ENCODE measurements around the gene AZIN2.

AZIN2 gene

DNA sequence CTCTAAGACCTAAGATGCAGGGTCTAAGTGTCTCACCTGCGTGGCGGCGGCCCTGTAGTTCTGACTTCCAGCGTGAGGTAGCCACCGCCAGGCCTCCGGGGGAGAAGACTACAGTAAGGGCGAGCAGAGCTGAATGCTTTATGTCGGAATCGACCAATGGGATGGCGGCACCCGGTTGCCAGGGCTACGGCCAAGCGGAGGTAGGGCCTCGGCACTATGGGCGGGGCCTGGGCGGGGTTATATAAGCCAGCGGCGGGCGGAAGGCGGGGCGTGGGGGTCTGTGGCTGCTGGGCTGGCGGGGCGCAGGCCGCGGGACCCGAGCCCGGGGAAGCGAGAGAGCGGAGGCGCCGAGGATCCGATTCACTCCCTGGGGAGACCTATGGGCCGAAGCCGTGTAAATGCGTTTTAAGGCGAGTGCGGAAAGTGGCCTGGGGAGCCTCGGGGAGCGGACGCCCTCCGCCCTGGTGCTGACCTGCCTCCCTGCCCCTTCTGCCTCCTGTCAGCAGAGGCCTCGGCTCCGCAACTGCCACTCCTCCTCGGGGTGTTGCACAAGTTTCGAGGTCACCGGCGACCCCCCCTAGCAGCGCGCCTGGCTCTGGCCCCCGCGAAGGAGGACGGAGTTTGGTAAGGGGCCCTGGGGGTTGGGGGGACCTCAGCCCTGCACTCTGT, at the start of gene AZIN2:
AZIN2 (plus strand) TSS at position 269 of the 669 bp plus-strand sequence. CDS start 1,097 bp downstream, outside the sequence.
- no peaks in the 10 kb centered on the region for H3K27me3 ChIP-seq (ENCODE audit: low read depth, low read length)
- H3K9me3 ChIP-seq (ENCODE audit: control insufficient read depth in 1 of 2, low read length in 2 of 2), result no peaks in the 10 kb centered on the region
- H3K4me3 ChIP-seq (ENCODE audit: low read depth in 1 of 2, low read length in 2 of 2), result peak within 1 kb of the TSS; percentile 74 to 77
- H3K4me1 ChIP-seq (ENCODE audit: control insufficient read depth in 1 of 2, insufficient read depth in 2 of 2, low read length in 2 of 2), result peaks cover 0 to 18% of the 10 kb centered on the region in 2 donors
- H3K36me3 ChIP-seq (ENCODE audit: control insufficient read depth in 1 of 2, insufficient read depth in 2 of 2, low read length in 2 of 2), result no peaks in the 10 kb centered on the region
- H3K27ac ChIP-seq (ENCODE audit: low read length), result no peak within 1 kb of the TSS

DNA sequence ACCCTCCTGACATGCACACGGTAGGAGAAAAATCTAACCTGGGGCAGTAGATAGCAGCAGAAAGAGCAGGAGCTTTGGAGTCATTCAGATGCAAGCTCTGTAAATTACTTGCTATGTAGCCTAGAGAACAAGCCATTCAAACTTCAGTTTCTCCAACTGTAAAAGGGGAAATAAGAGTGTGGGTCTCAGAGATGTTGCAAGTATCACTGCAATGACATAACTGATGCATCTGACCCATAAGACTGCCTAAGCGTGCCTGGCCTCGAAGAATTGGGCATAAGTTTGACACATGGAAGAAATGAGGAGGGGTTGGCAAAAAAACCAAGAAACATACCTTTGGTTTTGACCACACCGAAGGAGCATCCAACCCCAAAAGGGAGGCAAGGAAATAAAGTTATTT, 49.4 kb upstream of the AZIN2 start:
- Histone ChIP-seq H3K9me3 (ENCODE audit: control insufficient read depth in 1 of 2, low read length in 2 of 2) (no peaks in the 10 kb centered on the region), H3K36me3 (ENCODE audit: control insufficient read depth in 1 of 2, insufficient read depth in 2 of 2, low read length in 2 of 2) (peaks cover 0 to 10% of the 10 kb centered on the region in 2 donors), H3K4me3 (ENCODE audit: low read depth in 1 of 2, low read length in 2 of 2) (no peak overlapping the region), H3K27ac (ENCODE audit: low read length) (no peak overlapping the region), H3K27me3 (ENCODE audit: low read depth, low read length) (no peaks in the 10 kb centered on the region), H3K4me1 (ENCODE audit: control insufficient read depth in 1 of 2, insufficient read depth in 2 of 2, low read length in 2 of 2) (peaks cover 6 to 35% of the 10 kb centered on the region in 2 donors)

DNA sequence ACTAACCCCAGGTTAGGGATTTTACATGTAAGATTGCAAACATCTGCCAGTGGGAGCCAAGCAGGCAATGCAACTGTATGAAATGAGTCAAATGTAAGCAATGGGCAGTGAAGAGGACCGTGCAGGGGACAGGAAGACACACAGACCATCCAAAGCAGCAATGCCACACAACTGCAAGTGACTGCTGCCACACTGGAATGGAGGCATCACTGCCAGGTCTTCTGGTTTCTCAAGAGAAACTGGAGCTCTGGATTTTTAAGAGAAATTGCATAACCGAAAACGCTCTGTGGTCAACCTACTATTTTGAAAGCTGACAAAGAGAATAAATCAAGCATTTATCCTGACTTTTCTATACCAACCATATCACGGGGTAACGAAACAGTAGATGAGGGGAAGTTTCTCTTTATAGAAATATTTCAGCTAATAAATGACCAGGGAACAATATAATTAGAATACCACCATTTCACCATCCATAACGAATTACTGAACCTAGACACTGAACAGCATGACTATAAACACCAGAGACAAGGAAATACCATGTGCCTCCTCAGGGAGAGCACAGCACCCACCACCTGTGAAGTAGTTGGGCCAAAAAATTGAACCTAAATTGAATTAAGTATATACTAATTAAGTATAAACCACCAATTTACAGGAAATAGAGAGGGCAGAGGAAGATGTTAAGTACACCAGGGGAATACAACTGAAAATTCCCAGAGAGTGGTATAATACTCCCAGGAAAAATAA, 48.7 kb upstream of the AZIN2 start:
- peaks cover 0 to 10% of the 10 kb centered on the region in 2 donors for H3K36me3 ChIP-seq (ENCODE audit: control insufficient read depth in 1 of 2, insufficient read depth in 2 of 2, low read length in 2 of 2)
- no peak overlapping the region for H3K4me3 ChIP-seq (ENCODE audit: low read depth in 1 of 2, low read length in 2 of 2)
- no peaks in the 10 kb centered on the region for H3K27me3 ChIP-seq (ENCODE audit: low read depth, low read length)
- H3K27ac ChIP-seq (ENCODE audit: low read length), result no peak overlapping the region
- peaks cover 6 to 35% of the 10 kb centered on the region in 2 donors for H3K4me1 ChIP-seq (ENCODE audit: control insufficient read depth in 1 of 2, insufficient read depth in 2 of 2, low read length in 2 of 2)
- no peaks in the 10 kb centered on the region for H3K9me3 ChIP-seq (ENCODE audit: control insufficient read depth in 1 of 2, low read length in 2 of 2)

DNA sequence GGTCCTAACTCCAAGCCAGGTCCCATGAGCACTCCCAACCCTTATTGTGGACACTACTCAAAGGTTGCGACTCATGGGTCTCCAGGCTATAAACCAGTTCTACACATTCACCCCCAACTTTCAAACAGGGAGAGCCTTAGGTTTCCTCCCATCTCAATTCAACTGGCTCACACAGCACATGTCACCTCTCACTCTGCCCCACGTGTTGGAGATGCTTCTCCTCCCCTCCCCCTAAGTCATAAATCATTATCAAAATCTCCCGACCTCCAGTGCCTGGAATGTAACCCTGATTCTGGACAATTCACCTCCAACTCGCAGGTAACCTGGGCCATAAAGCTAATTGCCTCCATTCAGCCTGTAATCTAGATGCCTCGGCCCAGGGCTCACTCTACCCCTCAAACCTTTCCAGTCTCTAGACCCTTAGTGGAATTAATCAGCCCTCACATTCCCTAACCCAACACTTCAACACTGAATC, 44.9 kb upstream of the AZIN2 start:
- Histone ChIP-seq H3K36me3 (ENCODE audit: control insufficient read depth in 1 of 2, insufficient read depth in 2 of 2, low read length in 2 of 2) (peaks cover 0 to 2% of the 10 kb centered on the region in 2 donors), H3K27me3 (ENCODE audit: low read depth, low read length) (no peaks in the 10 kb centered on the region), H3K9me3 (ENCODE audit: control insufficient read depth in 1 of 2, low read length in 2 of 2) (no peaks in the 10 kb centered on the region), H3K4me1 (ENCODE audit: control insufficient read depth in 1 of 2, insufficient read depth in 2 of 2, low read length in 2 of 2) (peaks cover 6 to 35% of the 10 kb centered on the region in 2 donors), H3K4me3 (ENCODE audit: low read depth in 1 of 2, low read length in 2 of 2) (peak overlapping the region; percentile 84 to 93), H3K27ac (ENCODE audit: low read length) (peak overlapping the region; percentile 91)

DNA sequence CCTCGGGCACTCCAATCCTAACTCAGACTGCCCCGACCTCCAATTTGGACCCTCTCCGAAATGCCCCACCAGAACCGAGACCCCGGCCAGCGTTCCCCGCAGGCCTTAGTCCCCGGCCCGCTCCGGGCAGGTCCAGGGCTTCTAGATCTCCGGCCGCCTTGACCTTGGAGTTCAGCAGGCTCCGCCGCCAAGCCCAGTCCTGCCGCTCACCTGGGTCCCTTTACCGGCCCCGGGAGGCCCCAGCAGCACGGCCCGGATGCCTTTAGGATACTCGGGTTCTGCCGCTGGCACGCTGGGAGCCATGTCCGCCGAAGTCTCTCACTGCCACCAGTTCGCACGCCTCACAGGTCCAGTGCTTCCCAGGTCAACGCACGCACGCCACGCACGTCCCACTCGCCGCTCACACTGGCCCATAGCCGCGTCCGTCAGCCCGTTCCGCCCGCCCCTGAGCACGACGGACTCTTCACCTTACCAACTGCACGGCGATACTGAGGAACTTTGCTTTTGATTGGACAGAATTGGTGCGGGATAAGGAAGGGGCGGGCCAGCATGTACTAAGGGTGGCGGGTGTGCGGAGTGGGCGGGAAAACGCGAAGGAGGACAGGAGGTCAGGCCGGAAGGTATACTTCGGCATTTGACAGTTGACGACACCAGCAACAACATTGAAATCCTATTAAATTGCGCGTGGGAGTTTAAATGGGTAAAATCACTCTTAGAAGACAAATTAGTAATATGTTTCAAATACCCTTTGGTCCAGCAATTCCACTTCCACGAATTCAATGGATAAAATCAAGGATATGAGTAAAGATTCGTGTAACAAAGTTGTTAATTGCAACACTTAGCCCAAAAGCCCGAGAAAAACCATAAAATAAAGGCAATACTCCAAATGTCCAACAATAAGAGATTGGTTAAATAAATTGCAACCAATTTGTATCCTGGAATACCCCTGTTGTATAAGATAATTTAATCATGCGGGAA, 44.1 kb upstream of the AZIN2 start, which contains the start of gene AK2:
AK2 (minus strand) TSS at position 358 of the 978 bp plus-strand sequence; CDS start at position 303, 55 bp downstream.
- no peaks in the 10 kb centered on the region for H3K9me3 ChIP-seq (ENCODE audit: control insufficient read depth in 1 of 2, low read length in 2 of 2)
- H3K36me3 ChIP-seq (ENCODE audit: control insufficient read depth in 1 of 2, insufficient read depth in 2 of 2, low read length in 2 of 2), result no peaks in the 10 kb centered on the region
- H3K4me3 ChIP-seq (ENCODE audit: low read depth in 1 of 2, low read length in 2 of 2), result peak within 1 kb of the TSS; percentile 84 to 93
- H3K27me3 ChIP-seq (ENCODE audit: low read depth, low read length), result no peaks in the 10 kb centered on the region
- H3K27ac ChIP-seq (ENCODE audit: low read length), result peak within 1 kb of the TSS; percentile 91
- peaks cover 6 to 35% of the 10 kb centered on the region in 2 donors for H3K4me1 ChIP-seq (ENCODE audit: control insufficient read depth in 1 of 2, insufficient read depth in 2 of 2, low read length in 2 of 2)

DNA sequence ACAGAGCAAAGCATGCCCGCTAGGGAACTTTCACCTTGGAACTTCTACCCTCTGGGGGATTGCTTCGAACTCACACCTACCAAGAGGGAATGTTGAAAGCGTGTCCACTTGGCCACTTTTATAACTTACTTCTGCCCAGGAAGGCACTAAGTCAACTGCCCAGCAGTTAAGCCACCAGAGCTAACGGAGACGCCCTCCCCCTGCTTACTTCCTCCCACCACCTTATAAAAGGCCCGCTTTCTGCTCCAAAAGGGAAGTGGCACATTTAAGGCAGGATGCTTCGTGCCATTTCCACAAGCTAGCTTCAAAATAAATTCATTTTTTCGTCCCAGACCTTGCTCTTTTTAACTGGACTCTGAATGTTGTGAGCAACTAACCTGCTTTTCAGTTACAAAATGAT, 41.1 kb upstream of the AZIN2 start:
- Histone ChIP-seq H3K27ac (ENCODE audit: low read length) (no peak overlapping the region), H3K9me3 (ENCODE audit: control insufficient read depth in 1 of 2, low read length in 2 of 2) (no peaks in the 10 kb centered on the region), H3K36me3 (ENCODE audit: control insufficient read depth in 1 of 2, insufficient read depth in 2 of 2, low read length in 2 of 2) (no peaks in the 10 kb centered on the region), H3K4me3 (ENCODE audit: low read depth in 1 of 2, low read length in 2 of 2) (no peak overlapping the region), H3K4me1 (ENCODE audit: control insufficient read depth in 1 of 2, insufficient read depth in 2 of 2, low read length in 2 of 2) (peaks cover 6 to 13% of the 10 kb centered on the region in 2 donors), H3K27me3 (ENCODE audit: low read depth, low read length) (no peaks in the 10 kb centered on the region)

DNA sequence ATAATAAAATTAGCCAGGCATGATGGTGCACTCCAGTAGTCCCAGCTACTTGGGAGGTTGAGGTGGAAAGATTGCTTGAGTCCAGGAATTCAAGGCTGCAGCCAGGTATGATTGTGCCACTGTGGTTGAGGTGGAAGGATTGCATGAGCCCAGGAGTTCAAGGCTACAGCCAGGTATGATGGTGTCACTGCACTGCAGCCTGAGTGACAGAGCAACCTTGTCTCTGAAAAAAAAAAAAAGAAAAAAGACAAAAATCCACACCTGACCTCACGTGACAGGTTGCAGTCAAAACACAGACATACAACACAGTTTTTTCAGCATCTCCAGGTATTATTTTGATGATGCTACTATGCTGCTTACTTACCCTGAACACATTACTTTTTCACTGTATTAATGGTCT, 39.9 kb upstream of the AZIN2 start:
- H3K9me3 ChIP-seq (ENCODE audit: control insufficient read depth in 1 of 2, low read length in 2 of 2), result no peaks in the 10 kb centered on the region
- H3K27ac ChIP-seq (ENCODE audit: low read length), result no peak overlapping the region
- H3K27me3 ChIP-seq (ENCODE audit: low read depth, low read length), result no peaks in the 10 kb centered on the region
- H3K36me3 ChIP-seq (ENCODE audit: control insufficient read depth in 1 of 2, insufficient read depth in 2 of 2, low read length in 2 of 2), result no peaks in the 10 kb centered on the region
- no peak overlapping the region for H3K4me3 ChIP-seq (ENCODE audit: low read depth in 1 of 2, low read length in 2 of 2)
- peaks cover 1 to 4% of the 10 kb centered on the region in 2 donors for H3K4me1 ChIP-seq (ENCODE audit: control insufficient read depth in 1 of 2, insufficient read depth in 2 of 2, low read length in 2 of 2)

DNA sequence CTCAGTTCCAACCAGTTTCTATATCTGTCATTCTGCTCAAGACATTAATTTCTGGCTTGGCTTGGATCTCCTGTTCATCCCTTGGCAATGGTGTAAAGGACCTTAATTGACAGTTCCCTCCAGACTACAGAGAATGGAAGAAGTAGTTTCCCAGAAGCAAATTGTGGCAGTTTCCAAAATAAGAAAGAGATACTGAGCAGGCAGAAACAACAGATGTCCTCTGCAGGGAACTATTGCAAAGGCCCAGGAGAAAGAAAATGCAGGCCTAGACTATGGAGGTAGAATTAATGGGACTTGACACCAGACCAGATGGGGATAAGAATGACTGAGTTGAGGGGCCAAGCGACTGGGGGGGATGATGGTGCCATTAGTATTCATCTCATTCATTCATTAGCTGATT, 38.1 kb upstream of the AZIN2 start:
- Histone ChIP-seq H3K27me3 (ENCODE audit: low read depth, low read length) (no peaks in the 10 kb centered on the region), H3K4me1 (ENCODE audit: control insufficient read depth in 1 of 2, insufficient read depth in 2 of 2, low read length in 2 of 2) (peaks cover 0 to 4% of the 10 kb centered on the region in 2 donors), H3K27ac (ENCODE audit: low read length) (no peak overlapping the region), H3K36me3 (ENCODE audit: control insufficient read depth in 1 of 2, insufficient read depth in 2 of 2, low read length in 2 of 2) (no peaks in the 10 kb centered on the region), H3K9me3 (ENCODE audit: control insufficient read depth in 1 of 2, low read length in 2 of 2) (no peaks in the 10 kb centered on the region), H3K4me3 (ENCODE audit: low read depth in 1 of 2, low read length in 2 of 2) (no peak overlapping the region)

DNA sequence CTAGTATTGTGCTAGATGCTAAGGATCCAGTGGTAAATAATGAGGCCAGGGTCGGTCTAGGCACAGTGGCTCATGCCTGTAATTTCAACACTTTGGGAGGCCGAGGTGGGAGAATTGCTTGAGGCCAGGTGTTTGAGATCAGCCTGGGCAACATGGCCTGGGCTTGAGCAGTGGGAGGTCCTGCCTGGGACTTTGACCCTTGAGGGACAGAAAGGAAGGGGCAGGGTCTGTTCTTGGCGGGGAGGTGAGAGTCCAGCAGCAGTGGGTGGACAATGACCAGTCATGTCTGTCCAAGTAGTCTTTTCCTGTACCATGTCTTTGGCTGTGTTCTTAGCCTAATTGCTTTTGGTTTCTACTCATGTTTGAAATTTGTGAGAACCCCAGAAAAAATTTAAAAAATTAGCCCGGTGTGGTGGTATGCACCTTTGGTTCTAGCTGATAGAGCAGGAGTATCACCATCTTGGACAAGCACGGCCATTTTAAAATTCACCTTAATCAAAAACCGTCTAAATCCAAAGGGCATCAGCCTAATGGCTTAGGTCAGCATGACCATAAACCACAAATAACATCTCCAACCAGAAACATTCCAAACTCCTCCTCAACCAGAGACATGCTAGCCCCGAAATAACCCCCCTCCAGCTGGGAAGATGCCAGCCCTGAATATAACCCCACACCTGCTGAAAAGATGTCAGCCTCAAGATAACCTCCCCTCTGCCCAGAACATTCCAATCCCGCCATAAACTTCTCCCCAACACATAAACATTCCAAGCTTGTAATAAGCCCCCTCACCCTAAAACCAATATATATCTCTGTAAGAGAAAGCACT, 37.5 kb upstream of the AZIN2 start:
- H3K36me3 ChIP-seq (ENCODE audit: control insufficient read depth in 1 of 2, insufficient read depth in 2 of 2, low read length in 2 of 2), result no peaks in the 10 kb centered on the region
- no peak overlapping the region for H3K4me3 ChIP-seq (ENCODE audit: low read depth in 1 of 2, low read length in 2 of 2)
- H3K4me1 ChIP-seq (ENCODE audit: control insufficient read depth in 1 of 2, insufficient read depth in 2 of 2, low read length in 2 of 2), result peaks cover 0 to 4% of the 10 kb centered on the region in 2 donors
- H3K27me3 ChIP-seq (ENCODE audit: low read depth, low read length), result no peaks in the 10 kb centered on the region
- H3K27ac ChIP-seq (ENCODE audit: low read length), result no peak overlapping the region
- H3K9me3 ChIP-seq (ENCODE audit: control insufficient read depth in 1 of 2, low read length in 2 of 2), result no peaks in the 10 kb centered on the region

DNA sequence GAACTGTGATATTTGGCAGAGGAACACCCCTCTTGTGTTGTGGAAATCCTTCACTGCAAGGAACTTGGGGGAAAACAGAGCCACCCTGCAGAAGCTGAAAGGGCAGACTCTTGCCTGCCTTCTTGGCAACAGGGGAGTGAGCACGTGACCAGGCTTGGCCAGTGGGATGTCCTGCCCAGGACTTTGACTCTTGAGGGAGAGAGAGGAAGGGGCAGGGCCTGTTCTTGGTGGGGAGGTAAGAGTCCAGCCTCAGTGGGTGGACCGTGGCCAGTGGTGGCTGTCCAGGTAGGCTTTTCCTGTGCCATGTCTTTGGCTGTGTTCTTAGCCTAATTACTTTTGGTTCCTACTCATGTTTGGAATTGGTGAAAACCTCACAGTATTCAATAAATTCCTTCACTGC, 35.7 kb upstream of the AZIN2 start:
- Histone ChIP-seq H3K9me3 (ENCODE audit: control insufficient read depth in 1 of 2, low read length in 2 of 2) (no peaks in the 10 kb centered on the region), H3K36me3 (ENCODE audit: control insufficient read depth in 1 of 2, insufficient read depth in 2 of 2, low read length in 2 of 2) (no peaks in the 10 kb centered on the region), H3K27me3 (ENCODE audit: low read depth, low read length) (no peaks in the 10 kb centered on the region), H3K4me3 (ENCODE audit: low read depth in 1 of 2, low read length in 2 of 2) (no peak overlapping the region), H3K4me1 (ENCODE audit: control insufficient read depth in 1 of 2, insufficient read depth in 2 of 2, low read length in 2 of 2) (peaks cover 4% of the 10 kb centered on the region in 2 donors), H3K27ac (ENCODE audit: low read length) (no peak overlapping the region)
